DOHH2 (cell line): ENCODE measurements around the gene NR4A3.

Source experiments
- EZH2phosphoT487 ChIP-seq: fragments of 200-600 bp; sonication (generic); IDR thresholded peaks from 2 replicates; pipeline ENCODE4 v1.6.1; 2017; ENCODE audit warnings: borderline replicate concordance, mild to moderate bottlenecking, antibody characterized with exemption, low read length, moderate library complexity, mixed read lengths
- TF ChIP-seq, protein P1 (sequence below): fragments of 200-600 bp; sonication (generic); IDR thresholded peaks from one replicate; pipeline ENCODE4 v1.5.1; 2014; ENCODE audit warnings: antibody characterized with exemption, mild to moderate bottlenecking, low read depth, low read length; ENCODE audit not compliant: poor library complexity, severe bottlenecking

GRCh38 chr9:99828054-99828416 is 6.3 kb downstream of the NR4A3 start:
- TF ChIP-seq, protein P1, sequence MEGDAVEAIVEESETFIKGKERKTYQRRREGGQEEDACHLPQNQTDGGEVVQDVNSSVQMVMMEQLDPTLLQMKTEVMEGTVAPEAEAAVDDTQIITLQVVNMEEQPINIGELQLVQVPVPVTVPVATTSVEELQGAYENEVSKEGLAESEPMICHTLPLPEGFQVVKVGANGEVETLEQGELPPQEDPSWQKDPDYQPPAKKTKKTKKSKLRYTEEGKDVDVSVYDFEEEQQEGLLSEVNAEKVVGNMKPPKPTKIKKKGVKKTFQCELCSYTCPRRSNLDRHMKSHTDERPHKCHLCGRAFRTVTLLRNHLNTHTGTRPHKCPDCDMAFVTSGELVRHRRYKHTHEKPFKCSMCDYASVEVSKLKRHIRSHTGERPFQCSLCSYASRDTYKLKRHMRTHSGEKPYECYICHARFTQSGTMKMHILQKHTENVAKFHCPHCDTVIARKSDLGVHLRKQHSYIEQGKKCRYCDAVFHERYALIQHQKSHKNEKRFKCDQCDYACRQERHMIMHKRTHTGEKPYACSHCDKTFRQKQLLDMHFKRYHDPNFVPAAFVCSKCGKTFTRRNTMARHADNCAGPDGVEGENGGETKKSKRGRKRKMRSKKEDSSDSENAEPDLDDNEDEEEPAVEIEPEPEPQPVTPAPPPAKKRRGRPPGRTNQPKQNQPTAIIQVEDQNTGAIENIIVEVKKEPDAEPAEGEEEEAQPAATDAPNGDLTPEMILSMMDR = no peak
- no peak for TF ChIP-seq EZH2phosphoT487
